Activated effector memory CD4-positive, alpha-beta T cell treated with Interleukin-2 at 50 U/mL for 16 hours (primary cell): ENCODE results near the gene MROH7.

Experiments
- DNase-seq: peaks from one replicate; pipeline ENCODE4 v3.0.0-alpha.2; 2020

MROH7 gene

DNA sequence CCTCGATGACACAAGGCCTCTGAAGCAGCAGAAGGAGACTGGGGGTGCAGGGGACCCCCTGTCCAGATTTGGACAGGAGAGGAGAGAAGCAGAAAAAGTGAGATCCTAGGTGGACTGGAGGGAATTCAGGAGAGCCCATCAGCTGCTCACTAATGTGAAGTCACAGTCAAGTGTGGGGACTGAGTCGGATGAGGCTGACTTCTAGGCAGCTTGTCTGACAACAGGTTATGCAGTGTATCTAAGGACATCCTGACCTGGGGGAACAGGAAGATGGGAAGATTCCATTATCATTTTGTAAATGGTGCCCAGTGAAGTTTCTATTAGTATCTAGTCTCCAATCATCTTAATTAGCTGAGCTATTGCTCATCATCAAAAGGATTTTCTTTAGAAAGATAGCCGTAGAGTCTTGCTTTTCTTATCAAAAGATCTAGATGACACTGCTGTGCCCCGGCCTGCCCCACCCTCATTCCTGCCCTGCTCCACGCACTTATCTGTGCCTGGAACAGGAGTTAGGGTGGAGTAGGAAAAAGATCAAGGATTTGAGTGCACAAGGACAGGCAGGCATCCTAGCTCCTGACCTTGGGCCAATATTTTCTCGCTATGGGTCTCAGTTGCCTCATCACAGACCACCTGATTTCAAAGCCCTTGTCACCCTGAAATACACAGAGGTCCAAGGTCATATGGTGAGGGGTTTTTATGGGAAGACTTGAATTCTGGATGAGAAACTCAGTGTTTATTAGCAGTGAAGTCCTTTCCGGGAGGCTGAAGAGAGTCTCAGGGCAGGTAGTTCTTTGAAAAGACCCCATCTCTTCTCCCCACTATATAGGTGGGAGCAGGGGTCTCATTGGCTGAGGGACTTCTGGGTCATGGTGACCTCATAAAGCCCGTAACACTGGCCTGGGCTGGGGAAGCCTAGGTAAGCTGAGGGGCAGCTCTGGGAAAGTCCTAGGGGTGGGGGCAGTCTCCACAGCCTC, at the start of gene MROH7:
Gene MROH7, plus strand, starts transcription at position 924 of the 974 bp plus-strand sequence. CDS start 11,141 bp downstream, outside the sequence.
- DNase-seq, result no peak

- DNase-seq, result no peak
Observed at GRCh38 chr1:54593571-54594160, 47.9 kb upstream of the MROH7 start.

- DNase-seq, result no peak
Observed at GRCh38 chr1:54594463-54594862, 47.1 kb upstream of the MROH7 start.

DNA sequence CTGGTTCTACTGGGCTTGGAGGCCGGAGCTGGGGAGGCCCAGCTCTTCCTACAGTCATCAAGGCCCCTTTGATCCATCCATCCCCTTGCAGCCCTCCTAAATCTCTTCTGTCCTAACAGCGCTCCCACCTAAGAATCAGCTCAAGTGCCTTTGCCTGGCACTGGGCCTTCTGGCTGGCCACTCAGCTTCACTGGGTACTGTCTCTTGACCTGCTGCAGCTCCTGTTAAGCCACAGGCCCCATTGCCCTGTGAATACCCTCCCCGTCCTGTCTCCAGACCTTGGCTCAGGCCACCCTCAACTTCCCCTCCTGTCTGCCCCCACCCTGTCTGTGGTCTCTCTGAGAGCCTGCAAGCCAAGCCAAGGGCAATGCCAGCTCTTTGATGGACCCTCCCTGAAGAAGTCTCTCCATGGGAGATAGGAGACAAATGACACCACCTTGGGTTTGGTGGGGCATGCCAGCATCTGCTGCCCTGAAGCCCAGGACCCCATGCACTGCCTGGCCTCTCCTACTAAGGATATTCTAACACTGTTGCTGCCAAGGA, 45.6 kb upstream of the MROH7 start:
- DNase-seq, result no peak

GRCh38 chr1:54596756-54597155, 44.8 kb upstream of the MROH7 start:
- DNase-seq, result no peak

GRCh38 chr1:54597455-54598030, 44.0 kb upstream of the MROH7 start:
- no peak for DNase-seq

GRCh38 chr1:54599211-54599823, 42.3 kb upstream of the MROH7 start:
- DNase-seq, result no peak

DNA sequence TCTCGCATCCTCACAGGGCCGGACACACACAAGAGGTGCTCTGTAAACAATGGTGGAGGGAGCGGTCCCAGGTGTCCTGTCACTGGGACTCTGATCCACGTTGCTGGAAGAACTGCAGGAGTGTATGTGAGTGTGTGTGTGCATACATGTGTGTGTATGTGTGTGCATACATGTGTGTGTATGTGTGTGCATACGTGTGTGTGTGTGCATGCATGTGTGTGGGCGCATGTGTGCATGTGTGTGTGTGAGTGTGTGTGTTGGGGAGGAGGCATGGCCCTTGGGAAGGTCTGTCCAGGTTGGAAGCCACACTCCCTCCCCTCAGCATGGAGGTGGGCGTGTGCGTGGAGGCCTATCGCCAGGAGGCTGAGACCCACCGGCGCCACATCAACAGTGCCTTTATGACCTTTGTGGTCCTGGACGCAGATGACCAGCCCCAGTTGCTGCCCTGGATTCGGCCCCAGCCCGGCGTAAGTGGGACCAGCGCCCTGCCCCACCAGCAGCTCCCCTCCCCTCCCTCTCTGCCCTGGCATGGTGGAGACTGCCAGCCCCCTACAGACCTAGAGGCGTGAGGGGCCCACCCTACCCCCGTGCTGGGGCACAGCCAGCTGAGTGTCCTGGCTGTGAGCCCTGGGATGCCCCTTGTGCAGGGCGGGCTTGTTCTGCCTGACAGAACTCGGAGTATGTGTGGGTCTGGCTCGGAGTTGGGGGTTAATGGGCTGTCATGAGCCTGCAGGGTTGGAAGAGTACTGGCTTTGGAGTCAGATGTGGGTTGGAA, 40.5 kb upstream of the MROH7 start:
- no peak for DNase-seq

GRCh38 chr1:54601730-54602129, 39.9 kb upstream of the MROH7 start:
- no peak for DNase-seq

GRCh38 chr1:54602554-54602953, 39.0 kb upstream of the MROH7 start:
- DNase-seq, result no peak

- DNase-seq, result no peak
Observed at GRCh38 chr1:54603241-54603640, 38.3 kb upstream of the MROH7 start.

GRCh38 chr1:54604051-54604450, 37.5 kb upstream of the MROH7 start:
- DNase-seq, result no peak

GRCh38 chr1:54604572-54605370, 36.8 kb upstream of the MROH7 start:
- DNase-seq, result peak; percentile 29

DNA sequence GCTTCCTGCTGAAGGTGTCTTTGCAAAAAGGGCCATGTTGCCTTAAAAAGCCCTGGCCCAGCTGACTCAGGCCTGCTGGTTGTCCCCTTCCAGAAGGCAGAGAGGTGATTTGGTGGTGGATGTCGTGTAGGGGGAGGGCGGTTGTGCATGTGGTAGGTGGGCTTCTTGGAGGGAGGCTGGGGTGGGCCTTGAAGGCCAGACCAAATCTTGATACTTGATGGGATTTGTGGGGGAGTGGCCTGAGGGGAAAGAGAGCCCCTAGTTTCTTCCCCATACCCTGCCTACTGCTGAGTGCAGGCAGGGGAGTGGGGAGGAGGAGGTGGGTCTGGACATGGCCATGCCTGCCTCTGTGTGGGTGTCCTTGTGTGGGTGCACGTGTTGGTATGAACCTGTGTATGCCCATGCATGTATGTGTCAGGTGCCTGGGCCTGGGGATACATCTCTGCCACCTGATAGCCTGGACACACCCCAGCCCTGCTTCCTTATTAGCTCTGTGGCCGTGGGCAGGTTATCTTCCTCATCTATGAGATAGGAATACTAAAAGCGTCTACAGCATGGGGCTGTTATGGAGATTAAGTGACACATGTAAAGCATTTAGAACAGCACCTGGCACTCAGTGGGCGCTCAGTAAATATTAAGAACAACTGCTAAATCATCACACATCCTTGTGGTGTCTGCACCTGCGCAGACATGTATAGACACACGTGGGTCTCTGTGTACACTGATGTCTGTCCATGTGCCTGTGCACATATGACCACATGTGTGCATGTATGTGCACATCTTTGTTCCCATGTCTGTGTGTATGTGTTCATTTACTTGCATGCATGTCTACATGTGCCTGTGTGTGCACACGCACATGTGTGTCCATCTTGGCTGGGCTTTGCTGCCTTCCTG, 35.2 kb upstream of the MROH7 start:
- DNase-seq, result no peak

GRCh38 chr1:54606990-54607325, 34.6 kb upstream of the MROH7 start:
- no peak for DNase-seq

DNA sequence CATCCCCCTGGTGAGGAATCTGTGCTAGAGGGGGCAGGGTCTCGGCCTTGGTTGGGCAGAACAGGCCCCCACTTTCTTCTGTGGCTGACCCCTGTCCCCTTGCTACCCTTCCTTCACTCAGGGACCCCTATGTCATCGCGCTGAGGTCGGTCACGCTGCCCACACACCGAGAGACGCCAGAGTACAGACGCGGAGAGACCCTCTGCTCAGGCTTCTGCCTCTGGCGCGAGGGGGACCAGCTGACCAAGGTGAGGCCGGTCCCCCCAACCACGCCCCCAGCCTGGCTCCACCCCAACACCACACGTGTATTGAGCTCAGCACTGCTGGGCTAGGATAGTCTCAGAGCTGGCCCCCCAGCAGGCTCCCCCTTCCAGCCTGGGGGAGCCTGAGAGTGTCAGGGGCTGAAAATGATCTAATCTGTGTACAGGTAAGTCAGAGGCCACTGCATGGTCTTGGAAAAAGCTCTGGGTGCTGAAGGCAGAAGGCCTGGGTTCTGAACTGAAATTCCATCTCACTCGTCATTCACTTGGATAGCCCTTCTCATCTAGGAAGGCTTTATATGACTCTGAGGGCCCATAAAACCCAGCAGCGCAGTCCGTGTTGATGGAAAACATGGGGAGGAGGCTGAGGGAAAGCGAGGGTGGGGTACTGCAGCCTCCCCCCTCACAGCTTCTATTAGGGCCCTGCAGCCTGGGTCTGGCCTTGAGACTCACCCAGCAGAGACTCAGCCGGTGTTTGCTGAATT, 33.6 kb upstream of the MROH7 start:
- no peak for DNase-seq

DNA sequence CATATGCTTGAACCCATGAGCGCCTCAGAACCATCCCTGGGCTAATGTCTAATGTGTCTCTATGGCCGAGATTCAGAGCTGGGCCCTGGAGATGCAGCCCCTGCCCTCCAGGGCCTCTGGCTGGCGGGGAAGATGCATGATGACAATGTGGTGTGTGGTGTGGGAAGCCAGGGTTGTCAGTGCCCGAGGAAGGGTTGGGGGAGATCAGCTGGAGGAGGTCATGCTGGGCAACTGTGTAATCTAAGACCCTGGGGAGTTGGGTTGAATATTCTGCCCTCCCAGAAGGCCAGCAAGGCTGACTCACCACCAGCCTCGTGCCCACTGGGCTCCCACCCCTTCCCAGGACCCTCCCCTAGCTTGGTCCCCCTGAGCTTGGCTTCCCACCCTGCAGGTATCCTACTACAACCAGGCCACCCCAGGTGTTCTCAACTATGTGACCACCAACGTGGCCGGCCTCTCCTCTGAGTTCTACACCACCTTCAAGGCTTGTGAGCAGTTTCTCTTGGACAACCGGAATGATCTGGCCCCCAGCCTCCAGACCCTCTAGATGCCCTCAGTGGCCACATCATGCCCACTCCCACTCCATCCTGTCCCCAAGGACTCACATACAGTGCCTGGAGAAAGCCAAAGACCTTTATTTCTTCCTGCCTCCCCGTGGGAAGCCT, 32.9 kb upstream of the MROH7 start:
- no peak for DNase-seq

DNA sequence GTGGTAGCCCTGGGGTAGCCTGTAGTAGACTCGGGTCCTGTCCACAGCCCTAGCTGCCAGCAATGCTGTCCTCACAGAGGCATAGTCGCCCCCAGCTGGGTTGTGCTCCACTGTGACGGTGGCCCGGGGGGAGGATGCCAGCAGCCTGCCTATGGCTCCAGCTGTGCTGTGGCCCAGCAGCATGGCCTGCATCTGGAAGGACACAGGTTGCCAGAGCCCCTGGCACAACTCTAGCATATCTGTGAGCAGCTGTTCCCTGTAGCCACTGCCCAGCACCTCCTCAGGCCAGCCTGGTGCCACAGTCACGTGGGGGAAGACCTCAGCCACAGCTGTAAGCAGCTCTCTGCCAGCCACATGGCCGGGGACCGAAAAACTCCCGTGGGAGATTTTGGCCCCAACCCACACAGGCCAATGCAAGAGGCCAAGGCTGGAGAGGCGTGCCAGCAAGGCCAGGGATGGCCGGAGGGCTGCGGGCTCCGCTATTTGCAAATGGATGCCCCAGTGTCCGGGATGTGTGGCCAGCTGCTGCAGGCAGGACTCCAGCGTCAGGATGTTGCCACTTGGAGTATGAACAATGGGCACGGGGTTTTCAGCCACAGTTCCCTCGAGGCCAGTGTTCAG, 32.2 kb upstream of the MROH7 start:
- DNase-seq, result no peak

DNA sequence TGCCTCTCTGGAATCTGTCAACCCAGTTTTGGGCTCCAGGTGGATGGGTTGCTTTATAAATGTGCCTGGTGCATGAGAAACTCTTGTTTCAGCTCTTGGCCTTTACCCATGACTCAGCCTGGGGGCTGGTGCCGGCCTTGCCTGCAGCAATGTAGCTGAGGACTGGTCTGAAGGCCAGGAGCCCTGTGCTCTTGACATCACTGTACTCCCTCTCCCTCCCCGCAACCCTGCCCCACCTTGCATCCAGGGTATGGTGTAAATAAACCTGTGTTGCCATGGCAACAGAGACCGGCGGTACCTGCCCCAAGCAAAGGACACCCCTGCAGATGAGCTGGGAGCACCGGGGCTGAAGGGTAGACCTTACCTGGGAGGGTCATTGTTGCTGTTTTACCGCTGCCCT, 31.5 kb upstream of the MROH7 start:
- no peak for DNase-seq
